SJCRH30 (cell line): ENCODE measurements around the gene CD9. TPM values are rescaled to one million over a fixed set of nuclear protein-coding genes. Genes with fewer than 3 reads are reported as not detected.

Experiments
- DNase-seq, 2 experiments: peaks; one replicate each; pipeline ENCODE4 v3.0.0-alpha.2; 2015 to 2020
- H3K27ac ChIP-seq: fragments of 250-450 bp; sonication (Bioruptor Pico); 2 replicates; pipeline ENCODE4 v1.5.1; 2020; ENCODE audit warnings: mild to moderate bottlenecking, moderate library complexity
- H3K27me3 ChIP-seq: fragments of 250-450 bp; sonication (Bioruptor Pico); 2 replicates; pipeline ENCODE4 v1.5.1; 2020; ENCODE audit warnings: mild to moderate bottlenecking, moderate library complexity
- H3K36me3 ChIP-seq: fragments of 250-450 bp; sonication (Bioruptor Pico); 2 replicates; pipeline ENCODE4 v1.5.1; 2020; ENCODE audit warnings: mild to moderate bottlenecking, moderate library complexity
- H3K4me1 ChIP-seq: fragments of 250-450 bp; sonication (Bioruptor Pico); 2 replicates; pipeline ENCODE4 v1.5.1; 2020; ENCODE audit warnings: mild to moderate bottlenecking, moderate library complexity
- H3K4me3 ChIP-seq: fragments of 250-450 bp; sonication (Bioruptor Pico); 2 replicates; pipeline ENCODE4 v1.5.1; 2020; ENCODE audit warnings: mild to moderate bottlenecking, moderate library complexity
- H3K9me3 ChIP-seq: fragments of 250-450 bp; sonication (Bioruptor Pico); replicated peaks from 2 replicates; pipeline ENCODE4 v1.5.1; 2020; ENCODE audit warnings: mild to moderate bottlenecking, moderate library complexity
- total RNA-seq: library from RNA; depleted of rRNA; stranded (reverse); fragments of >200 nt; shearing (Covaris generic); gene quantifications from 2 replicates; pipeline ENCODE4 v1.2.3, GENCODE V29; 2014; rRNA removed

The CD9 gene
- total RNA-seq, 1 experiment from 2014 or later: 239 TPM

GRCh38 chr12:6285532-6286306, 85.5 kb downstream of the CD9 start:
- no peak for DNase-seq
- no peak overlapping the region for H3K27ac ChIP-seq
- H3K4me1 ChIP-seq: peaks cover 3% of the 10 kb centered on the region; the same call in 1 of the 2 replicates

More at GRCh38 chr12:6285532-6286306, 85.5 kb downstream of the CD9 start:
- Histone ChIP-seq H3K27me3 (no peaks in the 10 kb centered on the region), H3K36me3 (no peaks in the 10 kb centered on the region), H3K9me3 (no peaks in the 10 kb centered on the region), H3K4me3 (no peak overlapping the region)

Other genes with a start within 250 kb of the CD9 start
- gene VWF, start 75.7 kb upstream of the CD9 start, total RNA-seq: 0.35 and 0.73 TPM in 2 replicates
- gene PLEKHG6, start 110.3 kb downstream of the CD9 start, total RNA-seq: 0.06 TPM in 1 of 2 replicates, not detected in the other
- 34.3 and 40.2 TPM in 2 replicates for gene TNFRSF1A, start 141.7 kb downstream of the CD9 start, total RNA-seq
- not detected in 2 replicates for gene SCNN1A, start 175.2 kb downstream of the CD9 start, total RNA-seq
- 14.7 and 16.5 TPM in 2 replicates for gene LTBR, start 183.8 kb downstream of the CD9 start, total RNA-seq
- gene CD27, start 244.6 kb downstream of the CD9 start, total RNA-seq: 0.12 and 0.15 TPM in 2 replicates